Panc1 (cell line): ENCODE data around the gene EIF2S3. TPM values are rescaled to one million over a fixed set of nuclear protein-coding genes. Genes with fewer than 3 reads are reported as not detected.
"Not testable (repeated sequence)": the region's sequence is repeated elsewhere in the genome, so short reads cannot be mapped to it uniquely, and the experiment has no call there.

ENCODE experiments used
- ATAC-seq: fragments of 200-7000 bp; cut with Tn5 transposase; 2 replicates; pipeline ENCODE4 v1.9.1; 2020; ENCODE audit warnings: mild to moderate bottlenecking, moderate library complexity
- BruUV-seq: library from RNA; stranded (reverse); fragments of 400-500 nt; replicated peaks from 2 replicates; lab custom pipeline; 2021; lab: Mats Ljungman, UMichigan
- CTCF ChIA-PET: fragments of 300-600 bp; sonication (Branson Sonifier 250); formaldehyde crosslinking; loops from one replicate; lab custom pipeline; 2022; ENCODE audit warnings: antibody characterized with exemption; lab: Charles Lee
- POLR2A ChIA-PET: fragments of 300-600 bp; sonication (Branson Sonifier 250); formaldehyde crosslinking; loops from one replicate; lab custom pipeline; 2022; ENCODE audit warnings: antibody characterized with exemption; lab: Charles Lee
- DNase-seq: peaks from one replicate; pipeline ENCODE4 v3.0.0-alpha.2; 2010; ENCODE audit warnings: low read depth, low spot score
- H3K27ac ChIP-seq: 2 replicates; pipeline ENCODE4 v1.5.1; 2011; ENCODE audit warnings: mild to moderate bottlenecking, low read length, inconsistent platforms
- H3K27me3 ChIP-seq: fragments of 200-500 bp; sonication (Bioruptor generic); 2 replicates; pipeline ENCODE4 v1.6.0; 2014; ENCODE audit warnings: low read length, inconsistent platforms; ENCODE audit not compliant: control insufficient read depth, insufficient read depth
- H3K36me3 ChIP-seq: fragments of 200-500 bp; sonication (Bioruptor generic); 2 replicates; pipeline ENCODE4 v1.5.1; 2014; ENCODE audit warnings: inconsistent platforms, mild to moderate bottlenecking, low read length, moderate library complexity; ENCODE audit not compliant: control insufficient read depth, insufficient read depth
- H3K4me1 ChIP-seq: 2 replicates; pipeline ENCODE4 v1.5.1; 2011; ENCODE audit warnings: inconsistent platforms, mild to moderate bottlenecking, low read length, moderate library complexity; ENCODE audit not compliant: control insufficient read depth, insufficient read depth
- H3K4me3 ChIP-seq, 2 experiments: 2 replicates each; pipeline ENCODE4 v1.5.1; 2011 to 2012; ENCODE audit warnings: low read depth in 2 of 2, low read length in 2 of 2, mild to moderate bottlenecking in 2 of 2, inconsistent platforms in 1 of 2, moderate library complexity in 1 of 2
- H3K9me3 ChIP-seq: fragments of 200-500 bp; sonication (Bioruptor generic); 2 replicates; pipeline ENCODE4 v1.5.1; 2014; ENCODE audit warnings: low read depth, mild to moderate bottlenecking, inconsistent platforms, low read length, moderate library complexity; ENCODE audit not compliant: control insufficient read depth, insufficient read depth
- POLR2AphosphoS5 ChIP-seq: IDR thresholded peaks from 2 replicates; pipeline ENCODE4 v1.6.1; 2012; ENCODE audit warnings: mild to moderate bottlenecking, low read depth, low read length, moderate library complexity
- SIN3A ChIP-seq: IDR thresholded peaks from 2 replicates; pipeline ENCODE4 v1.6.1; 2012; ENCODE audit warnings: low read depth, mild to moderate bottlenecking, low read length, moderate library complexity, borderline replicate concordance; ENCODE audit not compliant: insufficient read depth
- TCF7L2 ChIP-seq: IDR thresholded peaks from 2 replicates; pipeline ENCODE4 v1.6.1; 2011; ENCODE audit warnings: mild to moderate bottlenecking, low read depth, low read length, inconsistent platforms
- in situ Hi-C: cut with HindIII; loops from 2 replicates; pipeline ENCODE4 v1.10.0; 2016; ENCODE audit warnings: low sequenced_read_pairs, low pct_unique_long_range_greater_than_20kb
- intact Hi-C: fragments of 100-400 bp; cut with micrococcal nuclease; formaldehyde crosslinking; loops from one replicate; pipeline ENCODE4 v1.10.0; 2022; ENCODE audit not compliant: unreplicated experiment
- total RNA-seq: library from RNA; stranded (reverse); gene quantifications from one replicate; pipeline ENCODE4 v1.2.1, GENCODE V29; 2021; ENCODE audit not compliant: unreplicated experiment
- TF ChIP-seq, protein P1 (sequence below): fragments of 450-650 bp; IDR thresholded peaks from 2 replicates; pipeline ENCODE4 v1.5.1; 2017; ENCODE audit warnings: mild to moderate bottlenecking
- TF ChIP-seq, protein P2 (sequence below), 2 experiments: IDR thresholded peaks; 2 replicates each; pipeline ENCODE4 v1.6.1; 2011 to 2012; ENCODE audit warnings: low read depth in 2 of 2, control low read depth in 1 of 2, low read length in 1 of 2, mild to moderate bottlenecking in 1 of 2, moderate library complexity in 1 of 2; ENCODE audit not compliant: insufficient read depth in 1 of 2

The EIF2S3 gene
- total RNA-seq, 1 experiment from 2014 or later: 154 TPM

DNA sequence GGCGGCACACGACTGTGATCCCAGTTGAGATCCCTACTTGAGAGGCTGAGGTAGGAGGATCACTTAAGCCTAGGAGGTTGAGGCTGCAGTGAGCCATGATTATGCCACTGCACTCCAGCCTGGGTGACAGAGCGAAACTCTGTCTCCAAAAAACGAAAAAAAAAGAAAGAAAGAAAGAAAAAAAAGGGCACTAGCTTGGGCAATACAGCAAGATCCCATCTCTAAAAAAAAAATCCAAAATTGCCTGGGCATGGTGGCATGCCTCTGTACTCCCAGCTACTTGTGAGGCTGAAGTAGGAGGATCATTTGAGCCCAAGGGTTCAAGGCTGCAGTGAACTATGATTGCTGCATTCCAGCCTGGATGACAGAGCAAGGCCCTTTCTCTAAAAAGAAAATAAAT, 17.0 kb upstream of the EIF2S3 start:
- no peaks in the 10 kb centered on the region for H3K4me1 ChIP-seq
- H3K9me3 ChIP-seq: no peaks in the 10 kb centered on the region
- intact Hi-C loops: no loop called here
- ChIA-PET CTCF (no interaction called here), POLR2A (no interaction called here)
- H3K4me3 ChIP-seq: no peak overlapping the region
- DNase-seq: no peak
- in situ Hi-C loops: no loop called here
- no peaks in the 10 kb centered on the region for H3K36me3 ChIP-seq
- no peaks in the 10 kb centered on the region for H3K27me3 ChIP-seq
- no TSS peak for BruUV-seq
- TF ChIP-seq POLR2AphosphoS5 (no peak), SIN3A (no peak), TCF7L2 (no peak)
- TF ChIP-seq, protein P1, sequence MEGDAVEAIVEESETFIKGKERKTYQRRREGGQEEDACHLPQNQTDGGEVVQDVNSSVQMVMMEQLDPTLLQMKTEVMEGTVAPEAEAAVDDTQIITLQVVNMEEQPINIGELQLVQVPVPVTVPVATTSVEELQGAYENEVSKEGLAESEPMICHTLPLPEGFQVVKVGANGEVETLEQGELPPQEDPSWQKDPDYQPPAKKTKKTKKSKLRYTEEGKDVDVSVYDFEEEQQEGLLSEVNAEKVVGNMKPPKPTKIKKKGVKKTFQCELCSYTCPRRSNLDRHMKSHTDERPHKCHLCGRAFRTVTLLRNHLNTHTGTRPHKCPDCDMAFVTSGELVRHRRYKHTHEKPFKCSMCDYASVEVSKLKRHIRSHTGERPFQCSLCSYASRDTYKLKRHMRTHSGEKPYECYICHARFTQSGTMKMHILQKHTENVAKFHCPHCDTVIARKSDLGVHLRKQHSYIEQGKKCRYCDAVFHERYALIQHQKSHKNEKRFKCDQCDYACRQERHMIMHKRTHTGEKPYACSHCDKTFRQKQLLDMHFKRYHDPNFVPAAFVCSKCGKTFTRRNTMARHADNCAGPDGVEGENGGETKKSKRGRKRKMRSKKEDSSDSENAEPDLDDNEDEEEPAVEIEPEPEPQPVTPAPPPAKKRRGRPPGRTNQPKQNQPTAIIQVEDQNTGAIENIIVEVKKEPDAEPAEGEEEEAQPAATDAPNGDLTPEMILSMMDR: no peak
- TF ChIP-seq, protein P2, sequence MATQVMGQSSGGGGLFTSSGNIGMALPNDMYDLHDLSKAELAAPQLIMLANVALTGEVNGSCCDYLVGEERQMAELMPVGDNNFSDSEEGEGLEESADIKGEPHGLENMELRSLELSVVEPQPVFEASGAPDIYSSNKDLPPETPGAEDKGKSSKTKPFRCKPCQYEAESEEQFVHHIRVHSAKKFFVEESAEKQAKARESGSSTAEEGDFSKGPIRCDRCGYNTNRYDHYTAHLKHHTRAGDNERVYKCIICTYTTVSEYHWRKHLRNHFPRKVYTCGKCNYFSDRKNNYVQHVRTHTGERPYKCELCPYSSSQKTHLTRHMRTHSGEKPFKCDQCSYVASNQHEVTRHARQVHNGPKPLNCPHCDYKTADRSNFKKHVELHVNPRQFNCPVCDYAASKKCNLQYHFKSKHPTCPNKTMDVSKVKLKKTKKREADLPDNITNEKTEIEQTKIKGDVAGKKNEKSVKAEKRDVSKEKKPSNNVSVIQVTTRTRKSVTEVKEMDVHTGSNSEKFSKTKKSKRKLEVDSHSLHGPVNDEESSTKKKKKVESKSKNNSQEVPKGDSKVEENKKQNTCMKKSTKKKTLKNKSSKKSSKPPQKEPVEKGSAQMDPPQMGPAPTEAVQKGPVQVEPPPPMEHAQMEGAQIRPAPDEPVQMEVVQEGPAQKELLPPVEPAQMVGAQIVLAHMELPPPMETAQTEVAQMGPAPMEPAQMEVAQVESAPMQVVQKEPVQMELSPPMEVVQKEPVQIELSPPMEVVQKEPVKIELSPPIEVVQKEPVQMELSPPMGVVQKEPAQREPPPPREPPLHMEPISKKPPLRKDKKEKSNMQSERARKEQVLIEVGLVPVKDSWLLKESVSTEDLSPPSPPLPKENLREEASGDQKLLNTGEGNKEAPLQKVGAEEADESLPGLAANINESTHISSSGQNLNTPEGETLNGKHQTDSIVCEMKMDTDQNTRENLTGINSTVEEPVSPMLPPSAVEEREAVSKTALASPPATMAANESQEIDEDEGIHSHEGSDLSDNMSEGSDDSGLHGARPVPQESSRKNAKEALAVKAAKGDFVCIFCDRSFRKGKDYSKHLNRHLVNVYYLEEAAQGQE (IDR thresholded peaks at IDR 0.05; ENCODE audit: insufficient read depth in 1 of 2, low read depth in 2 of 2, low read length in 1 of 2): no peak
- no peak overlapping the region for H3K27ac ChIP-seq
- ATAC-seq: no peak

DNA sequence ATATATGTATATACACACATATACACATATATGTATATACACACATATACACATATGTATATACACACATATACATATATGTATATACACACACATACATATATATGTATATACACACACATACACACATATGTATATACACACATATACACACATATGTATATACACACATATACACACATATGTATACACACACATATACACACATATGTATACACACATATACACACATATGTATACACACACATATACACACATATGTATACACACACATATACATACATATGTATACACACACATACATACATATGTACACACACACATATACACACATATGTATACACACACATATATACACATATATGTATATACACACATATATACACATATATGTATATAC, 8.7 kb upstream of the EIF2S3 start:
- H3K9me3 ChIP-seq, DNase-seq, POLR2A ChIA-PET, intact Hi-C loops, in situ Hi-C loops, H3K27ac ChIP-seq, H3K27me3 ChIP-seq, BruUV-seq, H3K4me1 ChIP-seq, H3K4me3 ChIP-seq, H3K36me3 ChIP-seq, CTCF ChIA-PET, ATAC-seq: not testable (repeated sequence)

DNA sequence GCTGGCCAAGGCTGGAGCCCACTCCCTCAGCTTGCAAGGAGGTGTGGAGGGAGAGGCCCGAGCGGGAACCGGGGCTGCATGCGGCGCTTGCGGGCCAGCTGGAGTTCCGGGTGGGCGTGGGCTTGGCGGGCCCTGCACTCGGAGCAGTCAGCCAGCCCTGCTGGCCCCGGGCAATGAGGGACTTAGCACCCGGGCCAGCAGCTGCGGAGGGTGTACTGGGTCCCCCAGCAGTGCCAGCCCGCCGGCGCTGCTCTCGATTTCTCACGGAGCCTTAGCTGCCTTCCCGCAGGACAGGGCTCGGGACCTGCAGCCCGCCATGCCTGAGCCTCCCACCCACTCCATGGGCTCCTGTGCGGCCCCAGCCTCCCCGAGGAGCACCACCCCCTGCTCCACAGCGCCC, 5.1 kb upstream of the EIF2S3 start:
- DNase-seq, intact Hi-C loops, H3K9me3 ChIP-seq, H3K27ac ChIP-seq, H3K4me3 ChIP-seq, POLR2A ChIA-PET, ATAC-seq, BruUV-seq, H3K4me1 ChIP-seq, CTCF ChIA-PET, in situ Hi-C loops, H3K36me3 ChIP-seq, H3K27me3 ChIP-seq: not testable (repeated sequence)

DNA sequence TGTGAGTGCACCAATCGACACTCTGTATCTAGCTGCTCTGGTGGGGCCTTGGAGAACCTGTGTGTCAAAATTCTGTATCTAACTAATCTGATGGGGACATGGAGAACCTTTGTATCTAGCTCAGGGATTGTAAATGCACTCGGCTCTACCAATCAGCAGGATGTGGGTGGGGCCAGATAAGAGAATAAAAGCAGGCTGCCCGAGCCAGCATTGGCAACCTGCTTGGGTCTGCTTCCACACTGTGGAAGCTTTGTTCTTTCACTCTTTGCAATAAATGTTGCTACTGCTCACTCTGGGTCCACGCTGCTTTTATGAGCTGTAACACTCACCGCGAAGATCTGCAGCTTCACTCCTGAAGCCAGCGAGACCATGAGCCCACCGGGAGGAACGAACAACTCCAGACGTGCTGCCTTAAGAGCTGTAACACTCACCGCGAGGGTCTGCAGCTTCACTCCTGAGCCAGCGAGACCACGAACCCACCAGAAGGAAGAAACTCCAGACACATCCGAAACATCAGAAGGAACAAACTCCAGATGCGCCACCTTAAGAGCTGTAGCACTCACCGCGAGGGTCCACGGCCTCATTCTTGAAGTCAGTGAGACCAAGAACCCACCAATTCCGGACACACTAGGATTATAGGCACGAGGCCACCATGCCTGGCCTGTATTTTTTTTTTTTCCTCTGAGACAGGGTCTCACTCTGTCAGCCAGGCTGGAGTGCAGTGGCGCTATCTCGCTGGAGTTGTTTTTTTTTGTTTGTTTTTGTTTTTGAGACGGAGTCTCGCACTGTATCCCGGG, 4.0 kb upstream of the EIF2S3 start:
- CTCF ChIA-PET, H3K4me1 ChIP-seq, ATAC-seq, H3K9me3 ChIP-seq, in situ Hi-C loops, POLR2A ChIA-PET, H3K36me3 ChIP-seq, H3K27ac ChIP-seq, intact Hi-C loops, H3K4me3 ChIP-seq, H3K27me3 ChIP-seq, DNase-seq, BruUV-seq: not testable (repeated sequence)
